HG02970 (cell line): Measurements from ENCODE around the gene DENND4C.
"Not testable (repeated sequence)": the region's sequence is repeated elsewhere in the genome, so short reads cannot be mapped to it uniquely, and the experiment has no call there.

Experiments
- ATAC-seq: cut with Tn5 transposase; IDR thresholded peaks from one replicate; pipeline ENCODE4 v1.9.1; 2021; ENCODE audit warnings: mild to moderate bottlenecking, moderate library complexity, moderate number of reproducible peaks; ENCODE audit not compliant: unreplicated experiment, low FRiP score

DENND4C gene

DNA sequence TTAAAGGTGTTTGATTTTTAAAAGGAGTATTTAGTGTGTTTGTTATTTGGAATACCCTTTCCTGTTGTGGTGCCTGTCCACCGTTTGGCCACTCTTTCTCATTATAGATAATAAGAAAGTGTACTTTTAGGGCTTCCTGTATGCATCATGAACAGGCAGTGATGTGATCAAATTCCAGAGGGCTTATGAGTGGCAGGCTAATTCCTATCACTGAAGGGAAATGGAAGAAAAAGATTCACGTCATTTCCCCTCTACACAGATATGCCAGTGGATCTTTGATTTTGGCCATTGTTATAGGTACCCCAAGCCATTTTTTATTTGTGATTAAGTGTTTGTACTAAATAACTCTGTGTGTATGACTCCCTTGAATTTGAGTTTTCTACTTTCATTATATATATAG, 112.5 kb downstream of the DENND4C start:
- no peak for ATAC-seq

DNA sequence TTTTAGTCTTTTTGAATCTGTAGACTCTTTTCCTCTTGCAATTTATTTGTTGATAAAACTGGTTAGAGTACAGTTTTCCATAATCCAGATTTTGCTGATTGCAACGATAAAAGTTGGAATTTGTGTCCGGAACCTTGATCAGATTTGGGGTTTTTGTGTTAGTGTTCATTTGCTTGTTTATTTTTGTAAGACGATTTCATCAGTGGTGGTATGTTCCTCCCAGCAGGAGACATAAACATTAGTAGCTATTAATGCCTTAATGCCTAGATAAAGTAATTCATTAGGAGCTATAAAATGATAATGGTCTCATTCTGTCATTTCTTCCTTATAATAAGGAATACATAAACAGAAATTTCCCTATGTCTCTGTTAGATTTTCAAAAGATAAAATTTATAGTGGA, 128.2 kb downstream of the DENND4C start:
- ATAC-seq, result no peak

DNA sequence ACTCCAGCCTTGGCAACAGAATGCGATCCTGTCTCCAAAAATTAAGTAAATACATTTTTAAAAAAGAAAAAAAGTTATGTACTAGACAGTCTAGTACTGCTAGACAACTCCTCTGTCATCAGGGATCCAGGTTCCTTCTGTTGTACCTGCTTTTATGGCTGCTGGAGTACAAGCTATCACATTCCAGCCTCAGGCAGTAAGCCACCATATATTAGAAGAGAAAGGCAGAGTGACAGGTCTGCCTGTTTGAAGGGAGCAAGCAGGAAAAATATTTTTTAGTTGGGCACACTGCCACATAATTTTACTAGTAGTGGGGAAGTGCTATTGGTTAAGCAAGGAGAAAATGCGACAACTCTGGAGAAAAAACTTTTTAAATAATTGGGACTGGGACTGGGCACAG, 138.6 kb downstream of the DENND4C start:
- ATAC-seq, result no peak

DNA sequence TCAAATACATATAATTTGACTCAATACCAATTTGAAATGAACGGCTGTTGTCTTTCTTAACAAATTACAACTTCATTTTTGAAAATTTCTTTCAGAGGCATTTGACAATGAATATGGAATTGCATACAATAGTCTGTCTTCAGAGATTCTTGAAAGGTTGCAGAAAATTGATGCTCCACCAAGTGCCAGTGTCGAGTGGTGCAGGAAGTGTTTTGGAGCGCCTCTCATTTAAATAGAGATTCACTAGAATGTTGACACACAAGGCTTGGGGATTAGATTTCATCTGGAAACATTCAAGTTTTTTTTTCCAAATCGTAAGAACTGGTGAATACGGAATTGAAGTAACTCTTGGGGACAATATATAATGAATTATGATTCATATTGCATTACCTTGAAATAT, 141.4 kb downstream of the DENND4C start:
- no peak for ATAC-seq

DNA sequence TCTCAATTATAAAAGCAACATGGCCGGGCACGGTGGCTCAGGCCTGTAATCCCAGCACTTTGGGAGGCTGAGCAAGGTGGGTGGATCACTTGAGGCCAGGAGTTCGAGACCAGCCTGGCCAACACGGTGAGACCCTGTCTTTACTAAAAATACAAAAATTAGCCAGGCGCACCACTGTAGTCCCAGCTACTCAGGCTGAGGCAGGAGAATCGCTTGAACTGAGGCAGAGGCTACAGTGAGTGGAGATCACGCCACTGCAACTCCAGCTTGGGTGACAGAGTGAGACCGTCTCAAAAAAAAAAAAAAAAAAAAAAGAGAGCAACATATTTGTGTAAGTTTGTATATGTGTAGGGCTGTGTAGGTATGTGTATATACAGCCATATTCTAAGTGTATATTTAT, 142.1 kb downstream of the DENND4C start:
- no peak for ATAC-seq

DNA sequence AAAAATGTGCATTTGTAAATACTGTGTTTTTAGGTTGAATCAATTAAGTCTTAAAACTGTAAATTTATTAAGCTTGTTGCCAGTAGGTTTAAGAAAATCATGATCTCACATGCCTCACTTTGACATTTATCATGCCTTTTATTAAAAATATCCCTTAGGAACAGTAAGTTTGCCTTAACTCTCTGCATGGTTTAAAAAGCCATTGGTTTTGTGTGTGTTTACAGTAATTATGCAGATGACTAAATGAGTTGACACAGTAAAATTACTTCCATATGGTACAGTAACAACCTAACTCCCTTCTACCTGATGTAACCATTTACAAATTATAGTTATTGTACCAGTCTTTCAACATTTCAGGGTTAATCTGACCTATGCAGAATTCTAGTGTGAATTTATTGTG, 143.0 kb downstream of the DENND4C start:
- no peak for ATAC-seq

DNA sequence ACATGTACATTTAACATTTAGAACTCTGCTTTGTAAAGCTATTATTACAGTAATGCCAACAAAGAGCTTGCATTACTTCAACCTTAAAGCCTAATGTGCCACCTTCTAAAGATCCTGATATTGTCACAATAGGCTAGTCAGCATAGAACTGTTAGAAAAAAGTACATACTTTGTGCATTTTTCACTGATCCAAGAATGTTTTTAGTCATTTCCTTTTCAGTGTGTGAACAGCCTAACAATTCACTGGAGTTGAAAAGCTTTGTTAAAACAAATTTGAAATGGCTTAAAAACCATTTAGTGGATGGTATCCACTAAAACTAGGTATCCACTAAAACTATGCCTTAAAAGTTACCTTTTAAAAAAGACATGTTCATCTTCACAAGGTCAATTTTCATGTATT, 145.0 kb downstream of the DENND4C start:
- ATAC-seq, result no peak

DNA sequence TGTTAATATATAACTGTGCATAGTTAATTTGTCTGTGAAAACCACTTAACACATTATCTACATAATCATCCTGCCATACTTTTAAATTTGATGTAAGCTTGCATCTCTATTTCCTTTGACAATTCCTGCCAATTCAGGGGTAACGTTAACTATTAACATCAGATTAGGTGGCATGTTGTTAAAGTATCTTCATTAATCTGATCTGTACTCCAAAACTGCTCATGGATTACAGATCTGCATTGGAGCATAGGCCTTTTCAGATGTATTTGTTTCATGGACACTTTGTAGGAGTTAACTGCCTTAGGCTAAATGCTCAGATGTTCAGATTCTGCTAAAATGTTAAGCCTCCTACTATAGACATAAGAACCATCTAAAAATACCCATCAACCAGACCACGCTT, 146.4 kb downstream of the DENND4C start:
- ATAC-seq, result no peak

DNA sequence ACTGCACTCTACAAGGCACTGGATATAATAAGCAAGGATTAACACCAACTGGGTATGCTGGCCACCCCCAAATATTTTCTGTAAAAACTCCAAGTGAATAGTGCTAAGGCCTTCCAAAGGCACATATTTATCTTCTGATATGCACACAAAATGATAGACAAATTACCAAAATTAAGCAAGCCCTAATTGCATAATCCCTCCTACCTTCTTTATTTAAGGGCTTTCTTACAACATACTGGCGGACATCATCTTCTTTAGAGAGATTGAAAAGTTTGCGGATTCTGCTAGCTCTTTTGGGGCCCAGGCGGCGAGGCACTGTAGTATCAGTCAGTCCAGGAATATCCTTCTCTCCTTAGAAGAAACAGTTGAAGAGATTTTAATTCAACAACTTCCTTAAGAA, 147.7 kb downstream of the DENND4C start:
- no peak for ATAC-seq

DNA sequence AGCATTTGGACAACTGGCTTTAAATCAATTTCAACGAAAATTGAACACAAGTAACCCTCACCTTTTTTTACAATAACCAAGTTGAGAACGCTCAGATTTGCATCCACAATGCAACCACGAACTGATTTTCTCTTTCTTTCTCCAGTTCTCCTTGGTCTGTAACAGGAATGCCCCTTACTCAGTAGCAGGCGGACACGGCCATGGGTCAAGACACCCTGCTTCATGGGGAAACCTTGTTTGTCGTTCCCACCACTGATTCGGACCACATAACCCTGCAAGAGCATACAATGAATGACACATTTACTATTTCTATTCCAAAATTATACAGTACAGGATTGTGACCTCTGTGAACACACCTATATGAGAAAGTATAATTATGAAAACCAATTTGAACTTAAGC, 148.2 kb downstream of the DENND4C start:
- ATAC-seq, result no peak

DNA sequence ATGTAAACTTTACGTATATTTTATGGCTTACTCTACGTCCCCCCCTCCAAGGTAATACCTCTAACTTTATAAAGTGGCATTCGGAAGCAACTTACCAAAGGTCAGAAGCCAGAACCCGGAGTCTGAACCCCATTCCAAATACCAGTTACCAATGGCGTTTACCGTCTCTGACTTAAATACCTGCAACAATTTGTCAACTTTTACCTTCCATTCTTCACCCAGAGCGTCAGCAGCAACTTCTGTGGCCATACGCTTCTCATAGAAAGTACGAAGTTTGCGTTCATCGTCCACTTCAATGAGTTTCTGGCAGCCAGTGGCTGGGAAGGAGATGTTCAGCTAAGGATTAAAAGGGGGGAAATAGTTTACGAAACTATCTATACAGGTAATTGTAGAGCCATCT, 148.8 kb downstream of the DENND4C start:
- no peak for ATAC-seq

DNA sequence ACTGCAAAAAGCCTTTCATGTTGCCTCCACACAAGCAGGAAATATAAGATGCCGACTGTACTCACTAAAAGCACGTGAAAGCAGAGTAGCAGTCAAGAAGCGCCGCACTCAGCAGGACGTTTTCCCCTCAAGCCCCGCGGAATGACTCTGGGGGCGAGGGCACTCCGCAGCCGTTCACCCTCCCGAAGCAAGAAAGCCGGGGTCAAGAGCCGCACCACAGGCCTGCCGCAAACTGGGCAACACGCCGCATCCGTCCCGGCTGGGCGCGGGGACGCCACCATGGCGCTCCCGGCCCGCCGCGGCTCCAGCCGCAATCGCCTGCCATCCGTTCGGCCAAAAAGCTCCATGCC, 149.2 kb downstream of the DENND4C start:
- ATAC-seq, result peak; percentile 40

DNA sequence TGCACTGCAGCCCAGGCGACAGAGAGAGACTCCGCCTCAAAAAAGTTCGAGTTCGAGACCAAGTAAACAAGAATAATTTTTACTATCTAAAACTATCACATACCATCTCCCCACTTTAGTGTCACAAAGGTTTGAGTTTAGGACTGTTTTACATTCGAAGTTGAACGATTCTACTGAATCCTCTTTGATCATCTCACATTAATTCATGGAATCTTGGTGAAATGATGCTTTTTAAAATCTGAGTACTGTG, 150.3 kb downstream of the DENND4C start:
- ATAC-seq, result no peak

DNA sequence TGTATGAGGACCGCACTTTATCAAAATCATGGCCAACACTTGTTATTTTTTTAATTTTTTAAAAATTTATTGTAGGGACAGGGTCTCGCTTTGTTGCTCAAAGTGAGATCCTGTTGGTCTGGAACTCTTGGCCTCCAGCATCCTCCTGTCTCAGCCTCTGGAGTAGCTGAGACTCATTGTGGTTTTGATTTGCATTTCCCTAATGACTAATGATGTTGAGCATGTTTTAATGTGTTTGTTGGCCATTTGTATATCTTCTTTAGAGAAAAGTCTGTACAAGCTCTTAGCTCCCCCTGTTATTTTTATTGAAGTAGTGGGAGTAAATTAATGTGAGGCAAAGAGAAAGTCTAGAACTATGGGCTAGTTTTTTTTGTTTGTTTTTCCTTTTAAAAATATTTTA, 151.2 kb downstream of the DENND4C start:
- no peak for ATAC-seq

DNA sequence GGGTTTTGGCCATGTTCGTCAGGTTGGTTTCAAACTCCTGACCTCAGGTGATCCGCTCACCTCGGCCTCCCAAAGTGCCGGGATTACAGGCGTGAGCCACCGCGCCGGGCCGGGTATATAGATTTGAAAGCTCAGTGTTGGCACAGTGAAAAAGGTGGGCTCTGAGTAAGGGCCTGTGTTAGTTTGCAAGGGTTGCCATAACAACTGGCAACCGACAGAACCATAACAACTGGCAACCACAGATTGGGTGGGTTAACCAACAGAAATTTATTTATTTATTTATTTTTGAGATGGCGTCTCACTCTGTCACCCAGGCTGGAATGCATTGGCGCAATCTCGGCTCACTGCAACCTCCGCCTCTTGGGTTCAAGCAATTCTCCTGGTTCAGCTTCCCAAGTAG, 154.7 kb downstream of the DENND4C start:
- not testable (repeated sequence) for ATAC-seq

DNA sequence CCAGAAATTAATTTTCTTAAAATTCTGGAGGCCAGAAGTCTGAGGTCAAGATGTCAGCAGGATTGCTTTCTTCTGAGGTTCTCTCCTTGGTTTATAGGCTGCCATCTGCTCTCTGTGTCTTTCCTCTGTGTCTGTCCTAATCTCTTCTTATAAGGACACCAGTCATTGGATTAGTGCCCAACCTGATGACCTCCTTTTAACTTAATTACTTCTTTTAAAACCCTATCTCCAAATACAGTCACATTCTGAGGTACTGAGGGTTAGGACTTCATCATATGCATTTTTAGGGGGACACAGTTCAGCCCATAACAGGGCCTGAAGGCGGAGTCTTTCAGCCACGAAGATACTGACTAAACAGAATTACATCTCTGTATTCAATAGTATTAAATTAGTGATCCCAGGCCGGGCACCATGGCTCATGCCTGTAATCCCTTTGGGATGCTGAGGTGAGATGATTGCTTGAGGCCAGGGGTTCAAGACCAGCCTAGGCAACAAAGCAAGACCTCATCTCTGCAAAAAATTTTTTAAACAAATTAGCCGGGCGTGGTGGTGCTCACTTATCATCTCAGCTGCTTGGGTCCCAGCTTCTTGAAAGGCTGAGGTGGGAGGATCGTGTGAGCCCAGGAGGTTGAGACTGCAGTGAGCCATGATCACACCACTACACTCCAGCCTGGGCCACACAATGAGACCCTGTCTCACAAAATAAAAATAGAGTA, 155.5 kb downstream of the DENND4C start:
- ATAC-seq, result no peak

DNA sequence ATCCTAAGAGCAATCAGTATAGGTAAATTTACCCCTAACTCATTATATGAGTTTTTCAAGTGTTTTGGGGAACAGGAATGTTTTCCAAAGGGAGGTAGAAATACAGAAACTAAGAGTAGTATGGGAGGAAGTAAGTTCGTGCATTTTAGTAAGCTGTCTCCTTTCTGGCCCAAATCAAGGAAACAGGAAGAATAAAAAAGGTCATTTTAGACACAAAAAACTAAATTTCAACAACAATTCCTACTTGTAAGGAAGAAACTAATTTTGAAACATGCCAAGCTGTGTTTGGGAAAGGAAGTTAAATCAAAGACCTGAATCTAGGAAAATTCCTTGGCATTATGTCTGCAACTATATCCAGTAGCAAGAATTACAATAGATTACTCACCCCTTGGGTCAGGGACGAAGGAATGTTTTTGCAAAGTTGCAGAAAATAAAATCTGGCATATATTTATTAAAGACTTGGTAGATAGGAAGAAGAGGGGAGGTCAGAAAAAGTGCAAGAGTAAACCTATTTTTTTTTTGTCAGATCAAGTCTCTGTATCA, 156.1 kb downstream of the DENND4C start:
- ATAC-seq, result no peak

DNA sequence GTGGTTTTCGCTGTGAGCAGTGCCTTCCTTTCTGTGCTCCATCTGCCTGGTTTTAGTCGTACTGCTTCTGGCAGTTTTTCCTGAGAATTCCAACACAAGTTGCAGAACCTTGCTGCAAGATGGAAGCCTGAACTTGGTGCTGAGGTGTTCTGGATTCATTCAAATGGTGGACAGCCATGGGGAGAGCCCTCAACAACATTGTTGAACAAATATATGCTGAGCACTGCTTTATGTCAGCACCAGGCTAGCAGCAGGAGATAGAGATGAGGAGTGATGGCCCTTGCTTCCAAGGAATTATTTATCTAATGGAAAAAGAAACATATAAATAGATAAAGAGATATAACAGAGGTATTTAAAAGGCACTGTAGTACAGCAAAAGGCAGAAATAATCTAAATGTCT, 156.8 kb downstream of the DENND4C start:
- ATAC-seq, result no peak

DNA sequence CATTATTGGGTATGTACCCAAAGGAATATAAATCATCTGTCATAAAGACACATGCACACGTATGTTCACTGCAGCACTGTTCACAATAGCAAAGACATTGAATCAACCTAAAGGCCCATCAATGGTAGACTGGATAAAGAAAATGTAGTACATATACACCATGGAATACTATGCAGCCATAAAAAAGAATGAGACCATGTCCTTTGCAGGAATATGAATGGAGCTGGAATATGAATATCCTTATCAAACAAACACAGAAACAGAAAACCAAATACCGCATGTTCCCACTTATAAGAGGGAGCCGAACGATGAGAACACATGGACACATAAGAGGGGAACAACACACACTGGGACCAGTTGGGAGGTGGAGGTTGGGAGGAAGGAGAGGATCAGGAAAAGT, 159.0 kb downstream of the DENND4C start:
- not testable (repeated sequence) for ATAC-seq

DNA sequence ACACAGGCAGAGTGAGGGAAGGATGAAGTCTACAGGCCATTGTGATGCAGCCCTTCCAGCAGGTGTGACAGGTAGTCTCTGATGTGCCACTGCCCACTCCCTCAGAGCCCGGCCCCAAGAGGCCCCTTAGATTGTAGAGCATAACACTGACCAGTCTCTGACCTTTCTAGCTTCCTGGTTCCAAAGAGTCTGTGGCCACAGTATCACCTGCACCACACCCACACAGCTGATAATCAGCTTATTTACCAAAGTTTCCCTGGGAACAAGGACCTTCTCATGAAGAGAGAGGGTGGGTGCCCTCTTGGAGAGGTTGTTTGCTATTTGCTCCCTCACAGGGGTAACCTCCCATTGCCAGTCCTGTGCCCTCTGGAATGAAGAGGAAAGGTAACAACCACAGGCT, 167.4 kb downstream of the DENND4C start:
- ATAC-seq, result no peak

DNA sequence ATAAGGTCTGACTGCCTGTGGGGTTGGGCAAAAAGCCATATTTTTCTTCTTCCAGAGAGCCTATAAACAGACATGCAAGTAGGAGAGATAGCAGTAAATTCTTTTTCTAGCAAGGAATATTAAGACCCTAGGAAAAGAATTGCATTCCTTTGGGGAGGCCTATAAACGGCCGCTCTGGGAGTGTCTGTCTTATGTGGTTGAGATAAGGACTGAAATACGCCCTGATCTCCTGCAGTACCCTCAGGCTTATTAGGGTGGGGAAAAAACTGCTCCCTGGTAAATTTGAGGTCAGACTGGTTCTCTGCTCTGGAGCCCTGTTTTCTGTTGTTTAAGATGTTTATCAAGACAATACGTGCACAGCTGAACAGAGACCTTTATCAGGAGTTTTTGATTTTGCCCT, 172.7 kb downstream of the DENND4C start:
- ATAC-seq, result not testable (repeated sequence)

DNA sequence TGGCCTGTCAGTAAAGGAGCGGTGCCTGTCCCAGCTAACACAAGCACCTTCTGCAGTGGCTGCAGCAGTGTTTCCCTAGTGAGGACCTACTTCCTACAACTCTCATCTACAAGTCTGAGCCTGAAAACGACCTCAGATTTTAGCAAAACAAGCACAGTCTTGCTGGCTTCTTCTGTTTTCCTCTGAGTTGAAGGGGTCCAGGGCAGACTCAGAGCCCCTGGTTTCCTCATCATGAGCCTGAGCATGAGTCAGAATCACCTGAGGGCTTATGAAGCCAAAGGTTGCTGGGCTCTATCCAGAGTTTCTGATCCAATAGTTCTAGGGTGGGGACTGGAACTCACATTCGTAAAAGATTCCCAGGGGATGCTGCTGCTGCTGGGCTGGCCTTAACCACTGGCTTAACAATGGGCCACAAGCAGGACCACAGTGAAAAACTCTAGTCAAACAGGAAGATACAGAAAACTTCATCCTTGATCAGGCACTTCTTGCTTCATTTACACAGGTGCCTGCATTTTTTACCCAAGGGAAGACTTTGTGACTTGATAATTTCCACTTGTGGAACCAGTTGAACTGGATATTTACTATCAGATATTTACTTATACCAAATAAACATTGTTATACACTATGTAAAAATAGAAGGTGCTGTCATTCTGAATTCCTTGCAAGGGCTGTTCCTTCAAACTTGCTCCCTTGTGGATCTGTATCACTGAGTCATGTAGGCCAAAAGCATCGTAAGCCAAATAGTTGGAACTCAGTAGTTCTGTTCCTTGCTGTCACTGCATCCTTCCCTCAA, 174.0 kb downstream of the DENND4C start:
- no peak for ATAC-seq
